Erythroblast (primary cell): ENCODE data around the gene IZUMO3.
"Not testable (repeated sequence)": the region's sequence is repeated elsewhere in the genome, so short reads cannot be mapped to it uniquely, and the experiment has no call there.

Source experiments
- DNase-seq, 2 experiments: peaks; one replicate each; lab custom pipeline; 2025; lab: John Stamatoyannopoulos, UW
- GATA1 ChIP-seq: IDR thresholded peaks from 2 replicates; pipeline ENCODE4 v1.6.1; 2011; ENCODE audit warnings: low read depth, mild to moderate bottlenecking, control low read depth, low read length, moderate library complexity
- POLR2A ChIP-seq: IDR thresholded peaks from 2 replicates; pipeline ENCODE4 v1.6.1; 2011; ENCODE audit warnings: mild to moderate bottlenecking, low read length

IZUMO3 gene

GRCh38 chr9:24545847-24546522, at the start of gene IZUMO3:
Gene IZUMO3, minus strand, starts transcription at chr9:24545897. Its CDS starts 248 bp downstream, at chr9:24545649.
- TF ChIP-seq GATA1 = no peak
- no peak for TF ChIP-seq POLR2A
- no peak for DNase-seq

- TF ChIP-seq POLR2A = no peak
- TF ChIP-seq GATA1 = no peak
- DNase-seq = no peak
Measured at GRCh38 chr9:24594234-24594850, 48.6 kb upstream of the IZUMO3 start.

GRCh38 chr9:24590432-24590831, 44.7 kb upstream of the IZUMO3 start:
- no peak for DNase-seq

GRCh38 chr9:24587883-24588282, 42.2 kb upstream of the IZUMO3 start:
- TF ChIP-seq POLR2A = no peak
- TF ChIP-seq GATA1 = no peak
- DNase-seq = no peak

More at GRCh38 chr9:24590432-24590831, 44.7 kb upstream of the IZUMO3 start:
- no peak for TF ChIP-seq GATA1

- TF ChIP-seq POLR2A = no peak
- no peak for DNase-seq
Measured at GRCh38 chr9:24582146-24583126, 36.7 kb upstream of the IZUMO3 start.

GRCh38 chr9:24580005-24580404, 34.3 kb upstream of the IZUMO3 start:
- DNase-seq = not testable (repeated sequence)

GRCh38 chr9:24572406-24572805, 26.7 kb upstream of the IZUMO3 start:
- TF ChIP-seq GATA1 (no peak), POLR2A (no peak)
- no peak for DNase-seq

- TF ChIP-seq GATA1 (no peak), POLR2A (no peak)
- no peak for DNase-seq
Measured at GRCh38 chr9:24561957-24562356, 16.3 kb upstream of the IZUMO3 start.

GRCh38 chr9:24553183-24553552, 7.5 kb upstream of the IZUMO3 start:
- no peak for DNase-seq
- TF ChIP-seq POLR2A = no peak
- no peak for TF ChIP-seq GATA1

- DNase-seq = no peak
- TF ChIP-seq GATA1 (no peak), POLR2A (no peak)
Measured at GRCh38 chr9:24552526-24553182, 7.0 kb upstream of the IZUMO3 start.

GRCh38 chr9:24545285-24545684, 412 bp downstream of the IZUMO3 start:
- TF ChIP-seq POLR2A (no peak), GATA1 (no peak)
- no peak for DNase-seq

GRCh38 chr9:24518545-24518944, 27.2 kb downstream of the IZUMO3 start:
- DNase-seq = no peak
- TF ChIP-seq GATA1 (no peak), POLR2A (no peak)

GRCh38 chr9:24516463-24516862, 29.2 kb downstream of the IZUMO3 start:
- DNase-seq = no peak
- TF ChIP-seq GATA1 = no peak
- TF ChIP-seq POLR2A = no peak

- TF ChIP-seq GATA1 (no peak), POLR2A (no peak)
- DNase-seq = no peak
Measured at GRCh38 chr9:24509850-24510249, 35.8 kb downstream of the IZUMO3 start.
